Endothelial cell of umbilical vein (primary cell): ENCODE results near the gene AMMECR1L.

Source experiments
- CTCF ChIP-seq, 2 donors: IDR thresholded peaks; 1 replicate in 1 of 2; 2 replicates in 1 of 2; pipeline ENCODE4 v1.5.1; 2011; ENCODE audit warnings: low read length in 2 of 2, mild to moderate bottlenecking in 2 of 2, moderate library complexity in 2 of 2, control low read depth in 1 of 2, inconsistent platforms in 1 of 2, low read depth in 1 of 2; ENCODE audit not compliant: insufficient read depth in 1 of 2; ENCODE audit errors: extremely low read depth in 1 of 2
- FOS ChIP-seq: IDR thresholded peaks from 2 replicates; pipeline ENCODE4 v1.6.1; 2011; ENCODE audit warnings: mild to moderate bottlenecking, low read length, moderate library complexity, borderline replicate concordance; ENCODE audit not compliant: insufficient read depth
- MAX ChIP-seq: IDR thresholded peaks from 2 replicates; pipeline ENCODE4 v1.6.1; 2011; ENCODE audit not compliant: insufficient read depth, insufficient read length
- POLR2A ChIP-seq: IDR thresholded peaks from 2 replicates; pipeline ENCODE4 v1.6.1; 2012; ENCODE audit warnings: low read depth, mild to moderate bottlenecking, control low read depth, low read length
- POLR2AphosphoS5 ChIP-seq: IDR thresholded peaks from 2 replicates; pipeline ENCODE4 v1.6.1; 2012; ENCODE audit warnings: low read depth, mild to moderate bottlenecking, control low read depth, low read length, moderate library complexity; ENCODE audit not compliant: insufficient read depth

GRCh38 chr2:127879899-127880298 lies 5.9 kb downstream of the AMMECR1L start:
- TF ChIP-seq CTCF (IDR thresholded peaks at IDR 0.05; ENCODE audit: extremely low read depth in 1 of 2, insufficient read depth in 1 of 2, low read depth in 1 of 2, low read length in 2 of 2) (no peak), POLR2A (no peak), FOS (no peak), POLR2AphosphoS5 (no peak), MAX (no peak)
